ENCODE measurements around the gene PRPSAP1.

The PRPSAP1 gene

GRCh38 chr17:76397687-76398522 lies 44.2 kb upstream of the PRPSAP1 start:
- no peak for TF ChIP-seq REST (IDR thresholded peaks at IDR 0.05; ENCODE audit: insufficient read depth in 1 of 2, low read depth in 2 of 2, low read length in 2 of 2)
- TF ChIP-seq TAF1 (IDR thresholded peaks at IDR 0.05; ENCODE audit: borderline replicate concordance, insufficient read depth, low read length): no peak
- no peak for TF ChIP-seq POLR2AphosphoS5 (IDR thresholded peaks at IDR 0.05; ENCODE audit: low read depth, low read length)
- TF ChIP-seq SIN3A (IDR thresholded peaks at IDR 0.05; ENCODE audit: borderline replicate concordance, insufficient read depth, low read length): no peak
- TF ChIP-seq FOXP2 (optimal IDR thresholded peaks at IDR 0.05; ENCODE audit: borderline replicate concordance, extremely low read depth, extremely low read length, insufficient read depth): no peak

- TF ChIP-seq FOXP2 (optimal IDR thresholded peaks at IDR 0.05; ENCODE audit: borderline replicate concordance, extremely low read depth, extremely low read length, insufficient read depth): no peak
- TF ChIP-seq POLR2AphosphoS5 (IDR thresholded peaks at IDR 0.05; ENCODE audit: low read depth, low read length): no peak
- TF ChIP-seq SIN3A (IDR thresholded peaks at IDR 0.05; ENCODE audit: borderline replicate concordance, insufficient read depth, low read length): no peak
- TF ChIP-seq TAF1 (IDR thresholded peaks at IDR 0.05; ENCODE audit: borderline replicate concordance, insufficient read depth, low read length): no peak
Observed at GRCh38 chr17:76397184-76397583, 43.5 kb upstream of the PRPSAP1 start.

- TF ChIP-seq SIN3A (IDR thresholded peaks at IDR 0.05; ENCODE audit: borderline replicate concordance, insufficient read depth, low read length) (no peak), POLR2AphosphoS5 (IDR thresholded peaks at IDR 0.05; ENCODE audit: low read depth, low read length) (no peak), TAF1 (IDR thresholded peaks at IDR 0.05; ENCODE audit: borderline replicate concordance, insufficient read depth, low read length) (no peak), FOXP2 (optimal IDR thresholded peaks at IDR 0.05; ENCODE audit: borderline replicate concordance, extremely low read depth, extremely low read length, insufficient read depth) (no peak), REST (IDR thresholded peaks at IDR 0.05; ENCODE audit: insufficient read depth in 1 of 2, low read depth in 2 of 2, low read length in 2 of 2) (no peak)
Observed at GRCh38 chr17:76395980-76396379, 42.3 kb upstream of the PRPSAP1 start.

- TF ChIP-seq POLR2AphosphoS5 (IDR thresholded peaks at IDR 0.05; ENCODE audit: low read depth, low read length): no peak
- no peak for TF ChIP-seq SIN3A (IDR thresholded peaks at IDR 0.05; ENCODE audit: borderline replicate concordance, insufficient read depth, low read length)
- TF ChIP-seq FOXP2 (optimal IDR thresholded peaks at IDR 0.05; ENCODE audit: borderline replicate concordance, extremely low read depth, extremely low read length, insufficient read depth): no peak
- no peak for TF ChIP-seq TAF1 (IDR thresholded peaks at IDR 0.05; ENCODE audit: borderline replicate concordance, insufficient read depth, low read length)
- no peak for TF ChIP-seq REST (IDR thresholded peaks at IDR 0.05; ENCODE audit: insufficient read depth in 1 of 2, low read depth in 2 of 2, low read length in 2 of 2)
Observed at GRCh38 chr17:76394166-76394565, 40.5 kb upstream of the PRPSAP1 start.

GRCh38 chr17:76391200-76391715 lies 37.5 kb upstream of the PRPSAP1 start:
- TF ChIP-seq TAF1 (IDR thresholded peaks at IDR 0.05; ENCODE audit: borderline replicate concordance, insufficient read depth, low read length): no peak

- no peak for TF ChIP-seq REST (IDR thresholded peaks at IDR 0.05; ENCODE audit: insufficient read depth in 1 of 2, low read depth in 2 of 2, low read length in 2 of 2)
- TF ChIP-seq TAF1 (IDR thresholded peaks at IDR 0.05; ENCODE audit: borderline replicate concordance, insufficient read depth, low read length): no peak
- TF ChIP-seq POLR2AphosphoS5 (IDR thresholded peaks at IDR 0.05; ENCODE audit: low read depth, low read length): no peak
- TF ChIP-seq FOXP2 (optimal IDR thresholded peaks at IDR 0.05; ENCODE audit: borderline replicate concordance, extremely low read depth, extremely low read length, insufficient read depth): no peak
- no peak for TF ChIP-seq SIN3A (IDR thresholded peaks at IDR 0.05; ENCODE audit: borderline replicate concordance, insufficient read depth, low read length)
Observed at GRCh38 chr17:76390003-76390421, 36.3 kb upstream of the PRPSAP1 start.
